ENCODE measurements around the gene SPARCL1.
A peak's percentile ranks its signal among the peaks of the same experiment; 100 is the strongest.

SPARCL1 gene

DNA sequence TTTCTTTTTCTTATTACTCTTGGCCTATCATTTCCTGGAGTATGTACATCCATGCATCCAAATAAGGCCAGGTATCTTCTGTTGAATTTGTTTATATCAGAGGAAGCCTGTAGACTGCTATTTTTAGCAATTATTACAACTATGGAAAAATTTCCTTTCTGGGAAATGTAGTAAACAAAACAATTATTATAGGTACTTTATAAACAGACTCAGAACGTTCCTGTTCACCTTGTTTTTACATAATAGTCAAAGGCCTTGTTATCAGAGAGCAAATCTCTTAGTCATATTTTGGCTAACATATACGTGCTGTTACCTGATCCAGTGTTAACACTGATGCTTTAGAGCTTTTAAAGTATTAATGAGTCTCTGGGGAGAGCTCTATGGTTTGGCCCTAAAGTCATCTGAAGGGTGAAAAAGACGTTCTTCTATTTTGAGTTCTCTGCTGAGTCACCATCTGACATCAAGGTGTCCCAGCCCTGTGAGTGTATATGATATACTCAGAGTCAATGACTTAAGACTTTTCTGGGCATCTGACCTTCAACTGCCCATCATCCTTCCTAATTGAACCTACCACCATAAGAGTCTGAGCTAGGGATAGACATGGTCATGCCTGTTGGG is 7.3 kb downstream of the SPARCL1 start:
- Histone ChIP-seq H3K36me3 (ENCODE audit: insufficient read depth, low read length) (no peaks in the 10 kb centered on the region), H3K4me1 (ENCODE audit: insufficient read depth, low read length) (peaks cover 79% of the 10 kb centered on the region), H3K9ac (ENCODE audit: low read length) (peak overlapping the region; percentile 60), H3K4me3 (ENCODE audit: low read depth in 1 of 2, low read length in 2 of 2) (peak overlapping the region in 1 of 2 donors; percentile 31), H3K27ac (ENCODE audit: low read depth, low read length) (peak overlapping the region; percentile 74), H3K9me3 (ENCODE audit: low read length) (no peaks in the 10 kb centered on the region), H3K27me3 (ENCODE audit: control insufficient read depth in 1 of 2, insufficient read depth in 2 of 2, low read length in 2 of 2) (no peaks in the 10 kb centered on the region)

GRCh38 chr4:87521319-87521718 is 7.9 kb downstream of the SPARCL1 start:
- peak overlapping the region in 1 of 2 donors; percentile 31 for H3K4me3 ChIP-seq (ENCODE audit: low read depth in 1 of 2, low read length in 2 of 2)
- peak overlapping the region; percentile 74 for H3K27ac ChIP-seq (ENCODE audit: low read depth, low read length)
- H3K4me1 ChIP-seq (ENCODE audit: insufficient read depth, low read length) = peaks cover 85% of the 10 kb centered on the region
- H3K9ac ChIP-seq (ENCODE audit: low read length) = peak overlapping the region; percentile 60
- H3K9me3 ChIP-seq (ENCODE audit: low read length) = no peaks in the 10 kb centered on the region
- no peaks in the 10 kb centered on the region for H3K36me3 ChIP-seq (ENCODE audit: insufficient read depth, low read length)
- H3K27me3 ChIP-seq (ENCODE audit: control insufficient read depth in 1 of 2, insufficient read depth in 2 of 2, low read length in 2 of 2) = no peaks in the 10 kb centered on the region

DNA sequence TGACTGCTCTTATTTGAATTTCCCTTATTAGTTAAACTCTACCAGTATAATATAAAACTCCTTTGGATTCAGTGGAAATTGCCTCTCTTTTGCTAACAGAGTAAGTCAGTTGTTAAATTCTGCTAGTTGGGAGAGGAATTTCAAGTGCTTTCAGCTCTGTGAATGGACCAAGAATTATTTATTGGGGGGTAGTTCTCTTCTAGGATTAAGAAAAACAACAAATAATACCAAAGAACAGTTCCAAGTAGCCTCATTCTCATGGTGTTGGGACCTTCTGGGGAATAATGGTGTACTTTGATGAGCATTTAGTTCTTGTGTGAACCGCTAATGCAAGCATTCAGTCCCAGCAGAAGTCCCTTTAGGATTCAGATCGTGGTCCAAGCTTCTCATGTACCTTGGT is 11.6 kb downstream of the SPARCL1 start:
- H3K9me3 ChIP-seq (ENCODE audit: low read length) = no peaks in the 10 kb centered on the region
- H3K36me3 ChIP-seq (ENCODE audit: insufficient read depth, low read length) = no peaks in the 10 kb centered on the region
- H3K9ac ChIP-seq (ENCODE audit: low read length) = no peak overlapping the region
- H3K27me3 ChIP-seq (ENCODE audit: control insufficient read depth in 1 of 2, insufficient read depth in 2 of 2, low read length in 2 of 2) = no peaks in the 10 kb centered on the region
- H3K27ac ChIP-seq (ENCODE audit: low read depth, low read length) = peak overlapping the region; percentile 31
- no peak overlapping the region for H3K4me3 ChIP-seq (ENCODE audit: low read depth in 1 of 2, low read length in 2 of 2)
- peaks cover 83% of the 10 kb centered on the region for H3K4me1 ChIP-seq (ENCODE audit: insufficient read depth, low read length)

DNA sequence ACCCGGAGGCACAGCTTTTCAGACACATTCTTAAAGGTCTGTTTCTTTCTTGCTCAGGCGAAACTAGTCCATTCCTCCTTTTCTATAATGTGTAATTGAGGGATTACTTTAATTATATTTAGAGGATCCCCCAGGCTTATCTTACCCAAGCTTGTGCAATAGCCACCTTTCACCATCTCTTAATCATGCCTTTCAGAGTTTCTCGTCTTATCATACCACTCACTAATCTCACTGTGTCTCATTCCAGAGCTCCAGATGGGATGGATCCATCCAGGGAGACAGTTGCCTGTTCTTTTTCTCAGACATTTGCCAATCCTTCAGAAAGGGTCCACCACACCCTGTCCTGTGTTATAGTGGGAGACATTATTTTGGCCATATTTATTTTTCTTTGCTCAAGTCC is 12.5 kb downstream of the SPARCL1 start:
- Histone ChIP-seq H3K27me3 (ENCODE audit: control insufficient read depth in 1 of 2, insufficient read depth in 2 of 2, low read length in 2 of 2) (no peaks in the 10 kb centered on the region), H3K27ac (ENCODE audit: low read depth, low read length) (peak overlapping the region; percentile 22), H3K4me1 (ENCODE audit: insufficient read depth, low read length) (peaks cover 81% of the 10 kb centered on the region), H3K9me3 (ENCODE audit: low read length) (no peaks in the 10 kb centered on the region), H3K4me3 (ENCODE audit: low read depth in 1 of 2, low read length in 2 of 2) (no peak overlapping the region), H3K36me3 (ENCODE audit: insufficient read depth, low read length) (no peaks in the 10 kb centered on the region), H3K9ac (ENCODE audit: low read length) (no peak overlapping the region)

- Histone ChIP-seq H3K36me3 (ENCODE audit: insufficient read depth, low read length) (peaks cover 21% of the 10 kb centered on the region), H3K27me3 (ENCODE audit: control insufficient read depth in 1 of 2, insufficient read depth in 2 of 2, low read length in 2 of 2) (no peaks in the 10 kb centered on the region), H3K4me3 (ENCODE audit: low read depth in 1 of 2, low read length in 2 of 2) (no peak overlapping the region), H3K9me3 (ENCODE audit: low read length) (no peaks in the 10 kb centered on the region), H3K27ac (ENCODE audit: low read depth, low read length) (no peak overlapping the region), H3K4me1 (ENCODE audit: insufficient read depth, low read length) (peaks cover 63% of the 10 kb centered on the region), H3K9ac (ENCODE audit: low read length) (no peak overlapping the region)
Measured at GRCh38 chr4:87512400-87512799, 16.8 kb downstream of the SPARCL1 start.

DNA sequence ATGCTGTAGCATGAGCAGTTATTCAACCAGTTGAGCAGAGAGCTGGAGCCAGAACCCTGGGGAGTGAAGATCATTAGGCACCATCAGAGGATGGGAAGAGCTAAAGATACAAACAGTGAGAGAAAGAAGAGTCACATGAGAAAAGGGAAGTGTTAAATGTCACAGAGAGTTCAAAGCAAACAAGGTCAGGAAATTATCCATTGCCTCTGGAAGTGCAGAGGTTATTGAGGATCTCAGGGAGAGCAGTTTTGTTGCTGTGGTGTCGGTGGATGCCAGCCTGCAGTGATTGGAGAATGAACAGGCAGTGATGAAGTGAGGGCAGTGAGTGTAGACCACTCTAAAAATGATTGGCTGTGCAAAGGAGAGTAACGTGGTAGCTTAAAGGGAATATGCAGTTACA is 17.7 kb downstream of the SPARCL1 start:
- Histone ChIP-seq H3K9me3 (ENCODE audit: low read length) (no peaks in the 10 kb centered on the region), H3K9ac (ENCODE audit: low read length) (no peak overlapping the region), H3K4me3 (ENCODE audit: low read depth in 1 of 2, low read length in 2 of 2) (no peak overlapping the region), H3K4me1 (ENCODE audit: insufficient read depth, low read length) (peaks cover 59% of the 10 kb centered on the region), H3K27ac (ENCODE audit: low read depth, low read length) (no peak overlapping the region), H3K36me3 (ENCODE audit: insufficient read depth, low read length) (peaks cover 21% of the 10 kb centered on the region), H3K27me3 (ENCODE audit: control insufficient read depth in 1 of 2, insufficient read depth in 2 of 2, low read length in 2 of 2) (no peaks in the 10 kb centered on the region)

- Histone ChIP-seq H3K27me3 (ENCODE audit: control insufficient read depth in 1 of 2, insufficient read depth in 2 of 2, low read length in 2 of 2) (no peaks in the 10 kb centered on the region), H3K36me3 (ENCODE audit: insufficient read depth, low read length) (peaks cover 21% of the 10 kb centered on the region), H3K27ac (ENCODE audit: low read depth, low read length) (no peak overlapping the region), H3K4me3 (ENCODE audit: low read depth in 1 of 2, low read length in 2 of 2) (no peak overlapping the region), H3K4me1 (ENCODE audit: insufficient read depth, low read length) (peaks cover 51% of the 10 kb centered on the region), H3K9ac (ENCODE audit: low read length) (no peak overlapping the region), H3K9me3 (ENCODE audit: low read length) (no peaks in the 10 kb centered on the region)
Measured at GRCh38 chr4:87510747-87511146, 18.4 kb downstream of the SPARCL1 start.

DNA sequence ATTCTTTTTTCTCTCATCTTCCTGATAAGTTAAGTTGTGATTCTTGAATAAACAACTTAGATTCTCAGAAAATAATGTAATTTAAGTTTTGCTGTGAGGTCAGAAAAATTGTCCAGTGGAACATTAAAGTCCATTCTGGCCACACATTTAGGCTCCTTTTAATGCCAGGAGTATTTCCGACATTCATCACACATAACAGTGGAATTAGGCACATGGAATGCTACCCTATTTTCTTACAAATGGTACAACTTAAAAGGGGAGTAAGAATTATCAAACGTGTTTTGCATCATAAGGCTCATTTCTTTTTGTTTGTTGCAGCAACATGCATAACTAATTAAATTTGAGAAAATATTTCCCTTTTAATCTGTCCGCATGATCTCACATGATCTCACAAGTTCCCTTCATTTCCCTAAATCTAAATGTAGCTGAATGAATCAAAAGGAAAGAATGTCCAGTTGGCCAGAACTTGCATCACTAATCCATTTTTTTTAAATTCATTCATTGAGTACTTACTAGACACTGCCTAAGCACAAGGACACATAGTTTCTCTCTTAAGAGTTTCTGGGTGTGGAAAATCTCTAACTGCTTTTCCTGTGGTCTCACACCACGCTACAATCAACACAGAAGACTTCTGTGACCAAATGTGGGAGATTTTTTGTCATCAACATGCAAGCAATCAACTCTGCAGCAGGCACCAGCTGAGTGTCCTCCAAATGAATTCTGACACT is 22.0 kb downstream of the SPARCL1 start:
- no peaks in the 10 kb centered on the region for H3K9me3 ChIP-seq (ENCODE audit: low read length)
- no peaks in the 10 kb centered on the region for H3K27me3 ChIP-seq (ENCODE audit: control insufficient read depth in 1 of 2, insufficient read depth in 2 of 2, low read length in 2 of 2)
- peaks cover 21% of the 10 kb centered on the region for H3K36me3 ChIP-seq (ENCODE audit: insufficient read depth, low read length)
- H3K4me3 ChIP-seq (ENCODE audit: low read depth in 1 of 2, low read length in 2 of 2) = no peak overlapping the region
- no peak overlapping the region for H3K9ac ChIP-seq (ENCODE audit: low read length)
- peak overlapping the region; percentile 3 for H3K27ac ChIP-seq (ENCODE audit: low read depth, low read length)
- peaks cover 32% of the 10 kb centered on the region for H3K4me1 ChIP-seq (ENCODE audit: insufficient read depth, low read length)

DNA sequence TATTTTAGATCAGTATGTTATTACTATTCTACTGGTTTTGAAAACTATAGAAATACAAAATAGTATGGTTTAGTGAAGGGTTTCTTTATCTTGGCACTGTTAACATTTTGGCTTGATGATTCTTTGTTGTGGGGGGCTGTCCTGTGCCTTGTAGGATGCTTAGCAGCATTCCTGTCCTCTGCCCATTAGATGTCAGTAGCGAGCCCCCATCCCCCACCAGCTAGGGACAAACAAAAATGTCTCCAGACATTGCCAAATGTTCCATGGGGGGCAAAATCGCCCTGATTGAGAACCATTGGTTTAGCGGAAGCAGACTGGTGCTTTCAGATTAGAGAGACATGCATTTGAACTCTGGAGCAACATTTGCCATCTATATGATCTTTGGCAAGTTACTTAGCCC is 23.3 kb downstream of the SPARCL1 start:
- H3K36me3 ChIP-seq (ENCODE audit: insufficient read depth, low read length) = peaks cover 19% of the 10 kb centered on the region
- peaks cover 26% of the 10 kb centered on the region for H3K4me1 ChIP-seq (ENCODE audit: insufficient read depth, low read length)
- H3K27me3 ChIP-seq (ENCODE audit: control insufficient read depth in 1 of 2, insufficient read depth in 2 of 2, low read length in 2 of 2) = no peaks in the 10 kb centered on the region
- no peak overlapping the region for H3K4me3 ChIP-seq (ENCODE audit: low read depth in 1 of 2, low read length in 2 of 2)
- no peak overlapping the region for H3K27ac ChIP-seq (ENCODE audit: low read depth, low read length)
- H3K9ac ChIP-seq (ENCODE audit: low read length) = no peak overlapping the region
- H3K9me3 ChIP-seq (ENCODE audit: low read length) = no peaks in the 10 kb centered on the region

DNA sequence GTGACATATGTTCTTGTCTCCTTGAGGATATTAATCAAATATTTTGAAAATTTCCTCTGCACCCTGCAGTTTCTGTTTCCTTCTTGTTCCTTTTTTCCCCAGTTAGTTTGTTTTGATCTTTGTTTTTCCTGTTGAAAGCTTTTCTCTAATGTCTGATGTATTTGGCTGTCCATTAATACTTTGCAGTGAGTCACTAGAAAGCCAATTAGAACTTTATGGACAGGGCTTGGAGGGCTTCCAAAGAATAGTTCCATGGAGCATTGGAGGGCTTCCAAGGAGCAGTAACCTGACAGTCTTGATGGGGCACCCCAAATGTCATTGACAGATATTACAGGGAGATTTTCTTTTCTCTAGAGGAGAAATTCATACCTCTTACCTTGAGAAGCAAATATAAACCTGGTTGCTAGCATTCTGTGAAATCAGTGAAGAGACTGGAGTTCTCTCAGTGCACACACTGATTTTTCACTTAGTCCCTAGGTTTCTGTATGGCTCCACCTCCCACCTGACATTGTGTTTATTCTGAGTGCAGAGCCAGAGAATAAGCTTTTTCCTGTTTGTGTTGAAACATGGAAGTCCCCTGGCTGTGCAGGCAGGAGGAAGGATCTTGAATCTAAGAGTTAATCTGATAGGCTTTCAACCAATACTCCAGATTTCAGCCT is 26.5 kb downstream of the SPARCL1 start:
- Histone ChIP-seq H3K27me3 (ENCODE audit: control insufficient read depth in 1 of 2, insufficient read depth in 2 of 2, low read length in 2 of 2) (no peaks in the 10 kb centered on the region), H3K9ac (ENCODE audit: low read length) (no peak overlapping the region), H3K27ac (ENCODE audit: low read depth, low read length) (no peak overlapping the region), H3K4me3 (ENCODE audit: low read depth in 1 of 2, low read length in 2 of 2) (no peak overlapping the region), H3K9me3 (ENCODE audit: low read length) (no peaks in the 10 kb centered on the region), H3K4me1 (ENCODE audit: insufficient read depth, low read length) (peaks cover 47% of the 10 kb centered on the region), H3K36me3 (ENCODE audit: insufficient read depth, low read length) (peaks cover 8% of the 10 kb centered on the region)

GRCh38 chr4:87500092-87500462 is 29.1 kb downstream of the SPARCL1 start:
- H3K27me3 ChIP-seq (ENCODE audit: control insufficient read depth in 1 of 2, insufficient read depth in 2 of 2, low read length in 2 of 2) = no peaks in the 10 kb centered on the region
- H3K9me3 ChIP-seq (ENCODE audit: low read length) = no peaks in the 10 kb centered on the region
- H3K36me3 ChIP-seq (ENCODE audit: insufficient read depth, low read length) = peaks cover 18% of the 10 kb centered on the region
- H3K4me1 ChIP-seq (ENCODE audit: insufficient read depth, low read length) = peaks cover 46% of the 10 kb centered on the region
- H3K4me3 ChIP-seq (ENCODE audit: low read depth in 1 of 2, low read length in 2 of 2) = peak overlapping the region in 1 of 2 donors; percentile 19
- peak overlapping the region; percentile 60 for H3K27ac ChIP-seq (ENCODE audit: low read depth, low read length)
- no peak overlapping the region for H3K9ac ChIP-seq (ENCODE audit: low read length)
